Duodenal mucosa (tissue), 2 donors: ENCODE measurements around the gene PCDH1.
A peak's percentile ranks its signal among the peaks of the same experiment; 100 is the strongest.
"Not testable (repeated sequence)": the region's sequence is repeated elsewhere in the genome, so short reads cannot be mapped to it uniquely, and the experiment has no call there.

Experiments
- H3K27ac ChIP-seq: one replicate; pipeline ENCODE4 v1.7.0; 2013; ENCODE audit warnings: low read depth, low read length
- H3K27me3 ChIP-seq, 2 donors: one replicate each; pipeline ENCODE4 v1.7.0; 2013; ENCODE audit warnings: low read length in 2 of 2, control low read depth in 1 of 2; ENCODE audit not compliant: insufficient read depth in 2 of 2, control insufficient read depth in 1 of 2
- H3K36me3 ChIP-seq, 2 donors: one replicate each; pipeline ENCODE4 v1.7.0; 2013; ENCODE audit warnings: low read length in 2 of 2, control low read depth in 1 of 2; ENCODE audit not compliant: insufficient read depth in 2 of 2, control insufficient read depth in 1 of 2
- H3K4me1 ChIP-seq, 2 donors: one replicate each; pipeline ENCODE4 v1.7.0; 2013; ENCODE audit warnings: low read length in 2 of 2, control low read depth in 1 of 2; ENCODE audit not compliant: insufficient read depth in 2 of 2, control insufficient read depth in 1 of 2
- H3K4me3 ChIP-seq, 2 donors: one replicate each; pipeline ENCODE4 v1.7.0; 2013; ENCODE audit warnings: low read length in 2 of 2, low read depth in 1 of 2
- H3K9ac ChIP-seq, 2 donors: one replicate each; pipeline ENCODE4 v1.7.0; 2013; ENCODE audit warnings: low read length in 2 of 2, low read depth in 1 of 2
- H3K9me3 ChIP-seq, 2 donors: one replicate each; pipeline ENCODE4 v1.7.0; 2013; ENCODE audit warnings: low read length in 2 of 2, control low read depth in 1 of 2; ENCODE audit not compliant: control insufficient read depth in 1 of 2

PCDH1 gene

GRCh38 chr5:141878186-141878710, at the start of gene PCDH1:
Gene PCDH1, minus strand, starts transcription at chr5:141878410. Its CDS starts 148 bp downstream, at chr5:141878262.
- H3K9ac ChIP-seq: peak within 1 kb of the TSS; percentile 90 to 91
- H3K36me3 ChIP-seq: no peaks in the 10 kb centered on the region
- H3K4me3 ChIP-seq: peak within 1 kb of the TSS; percentile 82
- H3K9me3 ChIP-seq: no peaks in the 10 kb centered on the region
- peaks cover 21 to 34% of the 10 kb centered on the region in 2 donors for H3K4me1 ChIP-seq
- peak within 1 kb of the TSS; percentile 86 for H3K27ac ChIP-seq
- peaks cover 16 to 27% of the 10 kb centered on the region in 2 donors for H3K27me3 ChIP-seq

- peaks cover 45 to 62% of the 10 kb centered on the region in 2 donors for H3K36me3 ChIP-seq
- no peak overlapping the region for H3K9ac ChIP-seq
- H3K4me1 ChIP-seq: peaks cover 6 to 15% of the 10 kb centered on the region in 2 donors
- H3K9me3 ChIP-seq: no peaks in the 10 kb centered on the region
- H3K4me3 ChIP-seq: no peak overlapping the region
- H3K27me3 ChIP-seq: no peaks in the 10 kb centered on the region
- no peak overlapping the region for H3K27ac ChIP-seq
Observed at GRCh38 chr5:141926434-141926833, 48.2 kb upstream of the PCDH1 start.

GRCh38 chr5:141923448-141924313, 45.5 kb upstream of the PCDH1 start, which contains the start of gene DELE1:
Gene DELE1, plus strand, starts transcription at chr5:141923871. Its CDS starts 71 bp downstream, at chr5:141923942.
- H3K27me3 ChIP-seq: no peaks in the 10 kb centered on the region

GRCh38 chr5:141922827-141923447, 44.7 kb upstream of the PCDH1 start:
- Histone ChIP-seq H3K4me1 (peaks cover 6 to 20% of the 10 kb centered on the region in 2 donors), H3K9ac (peak overlapping the region; percentile 90 to 99), H3K36me3 (peaks cover 21 to 27% of the 10 kb centered on the region in 2 donors), H3K4me3 (peak overlapping the region; percentile 85 to 90), H3K27ac (peak overlapping the region; percentile 99)
- H3K9me3 ChIP-seq, H3K27me3 ChIP-seq: not testable (repeated sequence)

More at GRCh38 chr5:141923448-141924313, 45.5 kb upstream of the PCDH1 start, which contains the start of gene DELE1:
- peak within 1 kb of the TSS; percentile 99 for H3K27ac ChIP-seq
- peak within 1 kb of the TSS; percentile 85 to 90 for H3K4me3 ChIP-seq
- H3K36me3 ChIP-seq: peaks cover 28 to 35% of the 10 kb centered on the region in 2 donors
- H3K9ac ChIP-seq: peak within 1 kb of the TSS; percentile 90 to 99
- peaks cover 6 to 20% of the 10 kb centered on the region in 2 donors for H3K4me1 ChIP-seq
- H3K9me3 ChIP-seq: no peaks in the 10 kb centered on the region

- Histone ChIP-seq H3K27ac (no peak overlapping the region), H3K9ac (no peak overlapping the region), H3K9me3 (no peaks in the 10 kb centered on the region), H3K4me3 (no peak overlapping the region), H3K4me1 (peaks cover 6 to 20% of the 10 kb centered on the region in 2 donors), H3K27me3 (no peaks in the 10 kb centered on the region), H3K36me3 (peaks cover 5 to 6% of the 10 kb centered on the region in 2 donors)
Observed at GRCh38 chr5:141920771-141921170, 42.6 kb upstream of the PCDH1 start.

- H3K27ac ChIP-seq: no peak overlapping the region
- no peaks in the 10 kb centered on the region for H3K9me3 ChIP-seq
- H3K36me3 ChIP-seq: no peaks in the 10 kb centered on the region
- no peaks in the 10 kb centered on the region for H3K27me3 ChIP-seq
- H3K9ac ChIP-seq: no peak overlapping the region
- H3K4me1 ChIP-seq: peaks cover 5 to 23% of the 10 kb centered on the region in 2 donors
- no peak overlapping the region for H3K4me3 ChIP-seq
Observed at GRCh38 chr5:141919218-141920119, 41.3 kb upstream of the PCDH1 start.

- no peak overlapping the region for H3K27ac ChIP-seq
- H3K9me3 ChIP-seq: no peaks in the 10 kb centered on the region
- no peaks in the 10 kb centered on the region for H3K36me3 ChIP-seq
- H3K4me3 ChIP-seq: no peak overlapping the region
- peaks cover 3 to 11% of the 10 kb centered on the region in 2 donors for H3K27me3 ChIP-seq
- peaks cover 4 to 18% of the 10 kb centered on the region in 2 donors for H3K4me1 ChIP-seq
- no peak overlapping the region for H3K9ac ChIP-seq
Observed at GRCh38 chr5:141917760-141918159, 39.5 kb upstream of the PCDH1 start.

- Histone ChIP-seq H3K36me3 (no peaks in the 10 kb centered on the region), H3K9me3 (no peaks in the 10 kb centered on the region), H3K9ac (no peak overlapping the region), H3K4me1 (peaks cover 4 to 15% of the 10 kb centered on the region in 2 donors), H3K27ac (no peak overlapping the region), H3K27me3 (peaks cover 3 to 11% of the 10 kb centered on the region in 2 donors), H3K4me3 (no peak overlapping the region)
Observed at GRCh38 chr5:141916522-141916921, 38.3 kb upstream of the PCDH1 start.

- Histone ChIP-seq H3K9ac (no peak overlapping the region), H3K9me3 (no peaks in the 10 kb centered on the region), H3K4me3 (no peak overlapping the region), H3K4me1 (peaks cover 4 to 15% of the 10 kb centered on the region in 2 donors), H3K27ac (no peak overlapping the region), H3K27me3 (peaks cover 3 to 11% of the 10 kb centered on the region in 2 donors), H3K36me3 (no peaks in the 10 kb centered on the region)
Observed at GRCh38 chr5:141915881-141916336, 37.7 kb upstream of the PCDH1 start.
